Activated naive CD4-positive, alpha-beta T cell treated with anti-CD3 and anti-CD28 coated beads, Interleukin-2, amount 50 U/mL, for 72 hours (primary cell): ENCODE measurements around the gene PIK3CD. TPM values are rescaled to one million over a fixed set of nuclear protein-coding genes. Genes with fewer than 3 reads are reported as not detected.

ENCODE experiments used
- ATAC-seq, 2 donors: fragments of 150-1000 bp; cut with Tn5 transposase; 2 replicates each; pipeline ENCODE4 v1.10.0; 2021; ENCODE audit warnings: mild to moderate bottlenecking in 2 of 2, moderate library complexity in 2 of 2
- DNase-seq, 2 donors: peaks; one replicate each; pipeline ENCODE4 v3.0.0; 2021 to 2022; ENCODE audit warnings: low spot score in 2 of 2
- H3K27ac Mint-ChIP-seq, 2 donors: one replicate each; pipeline ENCODE4 v1.8.0; 2022; ENCODE audit warnings: mild to moderate bottlenecking in 2 of 2, mixed read lengths in 2 of 2
- H3K36me3 Mint-ChIP-seq, 2 donors: one replicate each; pipeline ENCODE4 v1.8.0; 2022; ENCODE audit warnings: mixed read lengths in 2 of 2
- H3K9me3 Mint-ChIP-seq, 2 donors: one replicate each; pipeline ENCODE4 v1.8.0; 2022; ENCODE audit warnings: mixed read lengths in 2 of 2
- total RNA-seq, 2 donors: library from RNA; stranded (reverse); gene quantifications; one replicate each; pipeline ENCODE4 v1.2.3, GENCODE V29; 2022

PIK3CD gene
- total RNA-seq, 2 donors from 2014 or later: 118 to 138 TPM

DNA sequence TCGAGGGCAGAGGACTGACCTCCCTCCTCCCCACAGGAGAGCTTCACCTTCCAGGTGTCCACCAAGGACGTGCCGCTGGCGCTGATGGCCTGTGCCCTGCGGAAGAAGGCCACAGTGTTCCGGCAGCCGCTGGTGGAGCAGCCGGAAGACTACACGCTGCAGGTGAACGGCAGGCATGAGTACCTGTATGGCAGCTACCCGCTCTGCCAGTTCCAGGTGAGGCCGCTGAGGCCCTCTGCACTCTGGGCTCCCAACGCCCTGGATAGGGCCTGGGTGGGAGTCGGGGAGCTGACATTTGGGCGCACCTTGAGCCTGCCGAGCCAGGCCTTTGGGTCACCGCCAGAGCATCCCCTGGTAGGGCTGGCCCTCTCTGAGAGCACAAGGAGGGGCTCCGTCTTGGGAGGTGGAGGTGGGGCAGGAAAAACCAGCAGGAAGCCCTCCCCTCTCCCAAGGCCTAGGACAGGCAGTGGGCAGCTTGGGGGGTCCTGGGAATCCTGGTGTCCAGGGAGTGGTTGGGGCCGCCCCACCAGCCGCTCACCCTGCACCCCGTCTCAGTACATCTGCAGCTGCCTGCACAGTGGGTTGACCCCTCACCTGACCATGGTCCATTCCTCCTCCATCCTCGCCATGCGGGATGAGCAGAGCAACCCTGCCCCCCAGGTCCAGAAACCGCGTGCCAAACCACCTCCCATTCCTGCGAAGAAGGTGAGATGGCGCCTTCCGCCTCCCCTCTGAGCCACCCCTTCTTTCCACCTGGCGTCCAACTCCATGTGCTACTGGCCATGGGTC, 65.1 kb downstream of the PIK3CD start:
- H3K9me3 Mint-ChIP-seq: no peaks in the 10 kb centered on the region
- H3K27ac Mint-ChIP-seq: peak overlapping the region; percentile 91 to 95
- peaks cover 7 to 40% of the 10 kb centered on the region in 2 donors for H3K36me3 Mint-ChIP-seq
- ATAC-seq: no peak
- DNase-seq: no peak

DNA sequence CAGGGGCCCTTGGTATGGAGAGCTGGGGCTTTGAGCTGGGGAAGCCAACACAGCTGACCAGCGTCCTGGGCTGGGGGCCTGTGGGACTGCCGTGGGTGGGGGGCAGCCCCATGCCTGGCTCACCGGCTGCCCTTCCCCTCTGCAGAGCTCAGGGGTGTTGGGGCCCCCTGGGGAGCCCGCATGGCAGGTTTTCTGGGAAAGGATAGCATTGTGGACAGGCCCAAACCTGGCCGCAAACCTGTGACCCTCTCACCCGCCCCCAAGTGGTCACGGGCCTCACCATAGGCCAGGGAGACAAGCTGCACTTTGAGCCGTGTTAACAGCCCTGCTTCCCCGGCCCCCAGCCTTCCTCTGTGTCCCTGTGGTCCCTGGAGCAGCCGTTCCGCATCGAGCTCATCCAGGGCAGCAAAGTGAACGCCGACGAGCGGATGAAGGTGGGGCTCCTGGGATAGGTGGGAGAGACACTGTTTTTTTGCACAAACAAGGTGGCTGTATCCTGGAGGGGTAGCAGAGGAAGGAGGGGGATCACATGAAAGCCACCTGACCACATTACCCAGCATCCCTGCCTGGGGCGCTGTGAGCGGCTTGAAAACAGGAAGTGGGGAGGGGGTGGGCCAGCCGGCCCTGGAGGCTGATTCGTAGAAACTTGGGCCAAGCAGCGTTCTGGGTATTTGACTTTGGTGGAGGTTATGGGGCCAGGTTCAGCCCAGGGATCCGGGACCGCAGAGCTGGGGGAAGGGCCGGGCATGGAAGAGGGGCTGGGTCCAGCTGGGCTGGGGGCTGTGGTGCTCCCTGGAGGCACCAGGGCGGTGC, 65.9 kb downstream of the PIK3CD start:
- peak; percentile 71 to 82 for DNase-seq
- peak; percentile 69 to 78 for ATAC-seq
- peak overlapping the region; percentile 91 to 95 for H3K27ac Mint-ChIP-seq
- no peaks in the 10 kb centered on the region for H3K9me3 Mint-ChIP-seq
- H3K36me3 Mint-ChIP-seq: peaks cover 7 to 45% of the 10 kb centered on the region in 2 donors

DNA sequence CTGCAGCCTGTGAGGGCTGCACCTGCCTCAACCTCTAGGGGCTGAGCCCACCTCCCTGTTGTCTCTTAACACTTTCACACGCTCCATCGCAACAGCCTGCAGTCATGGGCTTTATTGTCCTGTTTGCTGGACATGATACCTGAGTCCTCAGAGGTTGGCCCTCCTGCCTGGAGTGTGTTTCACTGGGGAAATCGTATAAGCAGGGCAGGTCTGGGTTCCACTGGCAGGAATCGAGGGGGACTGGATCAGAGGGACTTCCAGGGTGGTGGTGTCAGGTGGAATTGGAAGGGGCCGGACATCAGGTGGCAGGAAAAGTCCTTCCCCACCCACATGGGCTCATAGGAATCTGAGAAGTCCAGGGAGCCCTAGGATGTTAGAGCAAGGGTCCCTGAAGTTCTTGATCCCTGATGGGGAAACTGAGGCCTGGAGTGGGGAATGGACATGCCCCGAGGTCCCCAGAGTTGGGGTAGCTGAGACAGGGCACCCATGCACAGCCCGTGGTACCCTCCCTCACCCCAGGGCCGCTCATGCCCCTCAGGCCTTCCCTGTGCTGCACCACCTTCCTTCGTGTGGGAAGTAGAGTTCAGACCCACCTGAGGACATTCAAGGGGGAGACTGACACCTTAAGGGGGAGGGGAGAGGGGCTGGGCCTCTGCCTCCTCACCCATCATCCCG, 66.6 kb downstream of the PIK3CD start:
- peak overlapping the region; percentile 87 to 91 for H3K27ac Mint-ChIP-seq
- H3K9me3 Mint-ChIP-seq: no peaks in the 10 kb centered on the region
- peaks cover 14 to 53% of the 10 kb centered on the region in 2 donors for H3K36me3 Mint-ChIP-seq
- no peak for ATAC-seq
- no peak for DNase-seq

DNA sequence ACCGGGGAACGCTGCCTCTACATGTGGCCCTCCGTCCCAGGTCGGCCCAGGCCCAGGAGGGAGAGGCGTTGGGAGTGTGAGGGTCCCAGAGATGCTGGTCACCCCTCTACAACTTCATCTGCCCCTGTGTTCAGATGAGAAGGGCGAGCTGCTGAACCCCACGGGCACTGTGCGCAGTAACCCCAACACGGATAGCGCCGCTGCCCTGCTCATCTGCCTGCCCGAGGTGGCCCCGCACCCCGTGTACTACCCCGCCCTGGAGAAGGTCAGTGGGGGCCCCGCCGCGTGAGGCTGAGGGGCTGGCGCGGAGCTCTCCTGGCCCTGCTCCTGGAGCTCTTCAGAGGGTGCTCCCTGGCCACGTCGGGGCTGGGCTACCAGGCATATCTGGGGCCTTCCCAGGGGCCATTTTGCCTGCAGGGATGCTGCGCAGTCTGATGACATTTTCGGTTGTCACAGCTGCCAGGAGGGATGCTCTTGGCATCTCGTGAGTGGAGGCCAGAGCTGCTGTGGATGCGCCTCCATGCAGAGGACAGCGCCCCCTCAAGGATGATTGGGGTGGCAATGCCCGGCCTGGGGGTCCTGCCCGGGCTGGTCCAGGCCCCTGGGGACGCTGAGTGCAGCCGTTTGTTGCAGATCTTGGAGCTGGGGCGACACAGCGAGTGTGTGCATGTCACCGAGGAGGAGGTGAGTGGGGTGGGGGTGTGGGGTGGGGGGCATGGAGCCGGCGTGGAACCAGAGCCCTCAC, 68.6 kb downstream of the PIK3CD start:
- Mint-ChIP-seq H3K27ac (peak overlapping the region in 1 of 2 donors; percentile 50), H3K36me3 (peaks cover 28 to 72% of the 10 kb centered on the region in 2 donors), H3K9me3 (peaks cover 0 to 4% of the 10 kb centered on the region in 2 donors)
- ATAC-seq: no peak
- DNase-seq: no peak

DNA sequence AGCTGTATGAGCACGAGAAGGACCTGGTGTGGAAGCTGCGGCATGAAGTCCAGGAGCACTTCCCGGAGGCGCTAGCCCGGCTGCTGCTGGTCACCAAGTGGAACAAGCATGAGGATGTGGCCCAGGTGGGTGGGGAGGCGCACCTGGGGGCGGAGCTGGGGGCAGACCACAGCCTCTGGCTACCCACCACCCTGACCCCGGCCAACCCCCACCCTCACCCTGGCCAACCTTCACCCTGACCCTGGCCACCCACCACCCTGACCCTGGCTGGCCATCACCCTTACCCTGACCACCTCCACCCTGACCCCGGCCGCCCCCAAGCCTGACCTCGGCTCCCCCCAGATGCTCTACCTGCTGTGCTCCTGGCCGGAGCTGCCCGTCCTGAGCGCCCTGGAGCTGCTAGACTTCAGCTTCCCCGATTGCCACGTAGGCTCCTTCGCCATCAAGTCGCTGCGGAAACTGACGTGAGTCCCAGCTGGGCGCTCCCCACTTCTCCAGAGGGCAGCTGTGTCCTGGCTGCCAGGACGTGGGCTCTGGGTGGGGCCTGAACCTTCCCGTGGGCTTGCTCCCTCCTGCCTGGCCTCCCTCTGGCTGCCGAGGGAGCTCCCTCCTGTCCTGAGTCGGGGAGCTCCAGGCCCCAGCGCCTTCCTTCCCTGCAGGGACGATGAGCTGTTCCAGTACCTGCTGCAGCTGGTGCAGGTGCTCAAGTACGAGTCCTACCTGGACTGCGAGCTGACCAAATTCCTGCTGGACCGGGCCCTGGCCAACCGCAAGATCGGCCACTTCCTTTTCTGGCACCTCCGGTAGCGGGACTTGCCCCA, 69.5 kb downstream of the PIK3CD start:
- DNase-seq (no peak), ATAC-seq (no peak)
- peaks cover 28 to 67% of the 10 kb centered on the region in 2 donors for H3K36me3 Mint-ChIP-seq
- peaks cover 0 to 4% of the 10 kb centered on the region in 2 donors for H3K9me3 Mint-ChIP-seq
- H3K27ac Mint-ChIP-seq: peak overlapping the region in 1 of 2 donors; percentile 36

DNA sequence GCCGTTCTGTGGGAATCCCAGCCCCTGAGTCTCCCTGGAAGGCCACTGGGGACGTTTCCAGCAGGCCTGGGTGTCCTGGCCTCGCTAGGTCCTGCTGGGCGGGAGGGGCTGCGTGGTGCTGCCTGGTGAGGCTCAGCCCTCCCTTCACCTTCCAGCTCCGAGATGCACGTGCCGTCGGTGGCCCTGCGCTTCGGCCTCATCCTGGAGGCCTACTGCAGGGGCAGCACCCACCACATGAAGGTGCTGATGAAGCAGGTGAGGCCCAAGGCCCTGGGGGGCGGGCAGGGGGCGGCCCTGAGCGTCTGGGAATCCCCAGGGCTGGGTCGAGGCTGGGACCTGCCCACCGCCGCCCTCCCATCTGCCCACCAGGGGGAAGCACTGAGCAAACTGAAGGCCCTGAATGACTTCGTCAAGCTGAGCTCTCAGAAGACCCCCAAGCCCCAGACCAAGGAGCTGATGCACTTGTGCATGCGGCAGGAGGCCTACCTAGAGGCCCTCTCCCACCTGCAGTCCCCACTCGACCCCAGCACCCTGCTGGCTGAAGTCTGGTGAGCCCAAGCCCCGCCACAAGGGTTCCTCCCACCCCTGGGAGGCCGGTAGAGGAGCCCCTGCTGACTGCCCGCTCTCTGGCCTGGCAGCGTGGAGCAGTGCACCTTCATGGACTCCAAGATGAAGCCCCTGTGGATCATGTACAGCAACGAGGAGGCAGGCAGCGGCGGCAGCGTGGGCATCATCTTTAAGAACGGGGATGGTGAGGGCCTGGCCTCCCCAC, 70.3 kb downstream of the PIK3CD start:
- H3K36me3 Mint-ChIP-seq: peaks cover 31 to 67% of the 10 kb centered on the region in 2 donors
- ATAC-seq: peak; percentile 19 to 20
- peaks cover 0 to 4% of the 10 kb centered on the region in 2 donors for H3K9me3 Mint-ChIP-seq
- DNase-seq: peak in 1 of 2 donors; percentile 77
- H3K27ac Mint-ChIP-seq: no peak overlapping the region

DNA sequence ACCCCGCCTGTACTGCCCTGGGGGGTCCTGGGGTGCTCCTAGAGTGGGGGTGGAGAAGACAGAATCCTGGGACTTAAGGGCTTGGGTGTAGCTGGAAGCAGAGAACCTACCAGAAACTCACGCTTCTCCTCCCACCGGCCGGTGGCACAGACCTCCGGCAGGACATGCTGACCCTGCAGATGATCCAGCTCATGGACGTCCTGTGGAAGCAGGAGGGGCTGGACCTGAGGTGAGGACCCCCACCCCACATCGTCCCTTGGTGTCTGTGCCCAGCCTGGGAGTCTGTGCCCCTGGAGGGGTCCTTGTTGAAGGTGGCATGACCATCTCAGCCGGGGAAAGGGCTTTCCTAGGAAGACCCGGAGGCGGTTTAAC, 70.8 kb downstream of the PIK3CD start:
- no peak for ATAC-seq
- peaks cover 36 to 66% of the 10 kb centered on the region in 2 donors for H3K36me3 Mint-ChIP-seq
- no peak for DNase-seq
- no peak overlapping the region for H3K27ac Mint-ChIP-seq
- peaks cover 0 to 4% of the 10 kb centered on the region in 2 donors for H3K9me3 Mint-ChIP-seq

DNA sequence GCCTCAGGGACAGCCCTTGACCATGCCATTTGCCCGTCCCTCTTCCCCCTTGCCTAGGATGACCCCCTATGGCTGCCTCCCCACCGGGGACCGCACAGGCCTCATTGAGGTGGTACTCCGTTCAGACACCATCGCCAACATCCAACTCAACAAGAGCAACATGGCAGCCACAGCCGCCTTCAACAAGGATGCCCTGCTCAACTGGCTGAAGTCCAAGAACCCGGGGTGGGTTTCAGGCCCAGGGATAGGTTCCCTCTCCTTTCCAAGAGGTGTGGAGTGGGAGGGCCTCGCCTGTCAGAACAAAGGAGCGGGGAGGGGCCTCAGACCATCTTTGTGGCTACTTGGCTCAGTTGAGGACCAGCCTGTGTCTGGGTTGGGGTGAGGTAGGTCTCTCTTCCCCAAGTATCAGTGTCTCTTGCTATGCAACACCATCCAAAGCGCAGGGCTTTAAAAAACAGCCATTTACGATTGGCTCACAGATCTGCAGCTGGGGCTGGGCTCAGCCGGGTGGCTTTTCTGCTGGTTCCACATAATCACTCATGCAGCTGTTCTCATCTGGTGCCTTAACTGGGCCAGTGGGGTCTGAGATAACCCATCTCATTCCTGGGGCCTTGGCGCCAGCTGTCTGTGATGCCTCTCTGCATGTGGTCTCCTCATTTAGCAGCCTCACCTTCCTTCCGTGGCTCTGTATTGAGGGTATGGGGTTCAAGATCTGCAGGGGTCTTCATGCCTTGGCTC, 71.7 kb downstream of the PIK3CD start:
- no peak for DNase-seq
- no peak for ATAC-seq
- peak overlapping the region in 1 of 2 donors; percentile 55 for H3K27ac Mint-ChIP-seq
- peaks cover 32 to 66% of the 10 kb centered on the region in 2 donors for H3K36me3 Mint-ChIP-seq
- H3K9me3 Mint-ChIP-seq: peaks cover 0 to 4% of the 10 kb centered on the region in 2 donors

DNA sequence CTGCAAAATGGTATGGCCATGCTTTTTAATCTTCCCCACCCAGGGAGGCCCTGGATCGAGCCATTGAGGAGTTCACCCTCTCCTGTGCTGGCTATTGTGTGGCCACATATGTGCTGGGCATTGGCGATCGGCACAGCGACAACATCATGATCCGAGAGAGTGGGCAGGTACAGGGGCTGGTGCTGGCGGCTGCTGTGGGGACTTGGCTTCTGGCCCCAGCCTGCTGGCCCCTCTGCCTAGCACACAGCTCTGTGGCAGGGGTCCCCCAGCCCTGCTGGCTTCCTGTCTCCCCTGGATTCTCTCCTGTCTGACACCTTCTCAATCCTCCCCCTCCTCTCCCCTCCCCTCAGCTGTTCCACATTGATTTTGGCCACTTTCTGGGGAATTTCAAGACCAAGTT, 72.4 kb downstream of the PIK3CD start:
- DNase-seq (no peak), ATAC-seq (no peak)
- H3K9me3 Mint-ChIP-seq: peaks cover 0 to 4% of the 10 kb centered on the region in 2 donors
- H3K36me3 Mint-ChIP-seq: peaks cover 32 to 67% of the 10 kb centered on the region in 2 donors
- H3K27ac Mint-ChIP-seq: peak overlapping the region in 1 of 2 donors; percentile 55

DNA sequence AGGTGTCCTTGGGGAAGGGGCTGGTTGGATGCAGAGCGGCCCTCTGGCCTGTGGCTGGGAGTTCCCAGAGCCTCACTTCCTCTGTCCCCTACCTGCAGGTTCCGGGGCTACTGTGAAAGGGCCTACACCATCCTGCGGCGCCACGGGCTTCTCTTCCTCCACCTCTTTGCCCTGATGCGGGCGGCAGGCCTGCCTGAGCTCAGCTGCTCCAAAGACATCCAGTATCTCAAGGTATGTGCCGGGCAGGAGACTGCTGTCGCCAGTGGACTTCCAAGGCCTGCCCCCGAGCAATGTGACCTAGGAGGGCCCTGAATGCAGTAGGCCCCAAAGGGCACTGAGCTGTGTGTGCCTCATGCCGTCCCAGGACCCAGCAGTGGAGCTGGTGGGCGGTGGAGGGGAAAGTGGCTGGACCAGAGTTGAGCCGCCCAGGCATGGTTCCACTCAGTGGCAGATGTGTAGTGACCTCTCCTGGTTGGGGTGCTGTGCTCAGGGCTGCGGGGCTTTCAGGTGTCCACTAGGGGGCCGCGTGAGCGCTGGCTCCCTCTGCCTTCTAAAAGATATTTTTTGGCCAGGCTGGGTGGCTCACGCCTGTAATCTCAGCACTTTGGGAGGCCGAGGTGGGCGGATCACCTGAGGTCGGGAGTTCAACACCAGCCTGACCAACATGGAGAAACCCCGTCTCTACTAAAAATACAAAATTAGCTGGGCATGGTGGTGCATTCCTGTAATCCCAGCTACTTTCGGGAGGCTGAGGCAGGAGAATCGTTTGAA, 73.4 kb downstream of the PIK3CD start:
- H3K27ac Mint-ChIP-seq: peak overlapping the region; percentile 36 to 57
- peak in 1 of 2 donors; percentile 76 for DNase-seq
- H3K36me3 Mint-ChIP-seq: peaks cover 32 to 72% of the 10 kb centered on the region in 2 donors
- H3K9me3 Mint-ChIP-seq: peaks cover 0 to 4% of the 10 kb centered on the region in 2 donors
- ATAC-seq: peak in 1 of 2 donors; percentile 40

DNA sequence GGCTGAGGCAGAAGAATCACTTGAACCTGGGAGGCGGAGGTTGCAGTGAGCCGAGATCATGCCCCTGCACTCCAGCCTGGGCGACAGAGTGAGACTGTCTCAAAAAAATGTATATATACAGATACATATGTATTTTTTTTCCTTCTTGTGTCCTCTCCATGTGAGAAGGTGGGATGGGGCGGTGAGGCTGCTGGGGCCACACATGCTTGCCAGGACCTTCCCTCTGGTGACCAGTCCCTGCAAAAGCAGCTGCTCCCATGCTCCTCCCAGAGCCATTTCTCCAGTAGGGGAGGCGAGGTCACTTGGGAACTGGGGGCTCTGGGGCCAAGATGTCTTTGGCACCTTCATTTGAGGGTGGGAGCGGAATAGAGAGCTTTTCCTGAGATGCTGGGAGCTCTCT, 74.9 kb downstream of the PIK3CD start:
- H3K36me3 Mint-ChIP-seq: peaks cover 41 to 72% of the 10 kb centered on the region in 2 donors
- DNase-seq (no peak), ATAC-seq (no peak)
- peak overlapping the region in 1 of 2 donors; percentile 46 for H3K27ac Mint-ChIP-seq
- peaks cover 0 to 4% of the 10 kb centered on the region in 2 donors for H3K9me3 Mint-ChIP-seq

DNA sequence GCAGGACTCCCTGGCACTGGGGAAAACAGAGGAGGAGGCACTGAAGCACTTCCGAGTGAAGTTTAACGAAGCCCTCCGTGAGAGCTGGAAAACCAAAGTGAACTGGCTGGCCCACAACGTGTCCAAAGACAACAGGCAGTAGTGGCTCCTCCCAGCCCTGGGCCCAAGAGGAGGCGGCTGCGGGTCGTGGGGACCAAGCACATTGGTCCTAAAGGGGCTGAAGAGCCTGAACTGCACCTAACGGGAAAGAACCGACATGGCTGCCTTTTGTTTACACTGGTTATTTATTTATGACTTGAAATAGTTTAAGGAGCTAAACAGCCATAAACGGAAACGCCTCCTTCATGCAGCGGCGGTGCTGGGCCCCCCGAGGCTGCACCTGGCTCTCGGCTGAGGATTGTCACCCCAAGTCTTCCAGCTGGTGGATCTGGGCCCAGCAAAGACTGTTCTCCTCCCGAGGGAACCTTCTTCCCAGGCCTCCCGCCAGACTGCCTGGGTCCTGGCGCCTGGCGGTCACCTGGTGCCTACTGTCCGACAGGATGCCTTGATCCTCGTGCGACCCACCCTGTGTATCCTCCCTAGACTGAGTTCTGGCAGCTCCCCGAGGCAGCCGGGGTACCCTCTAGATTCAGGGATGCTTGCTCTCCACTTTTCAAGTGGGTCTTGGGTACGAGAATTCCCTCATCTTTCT, 75.5 kb downstream of the PIK3CD start:
- H3K27ac Mint-ChIP-seq: peak overlapping the region; percentile 88 to 89
- no peak for ATAC-seq

More for the DNA sequence above, 75.5 kb downstream of the PIK3CD start:
- H3K36me3 Mint-ChIP-seq: peaks cover 46 to 77% of the 10 kb centered on the region in 2 donors
- no peak for DNase-seq
- peaks cover 0 to 4% of the 10 kb centered on the region in 2 donors for H3K9me3 Mint-ChIP-seq
